ENCODE results near the gene BFSP2.

DNA sequence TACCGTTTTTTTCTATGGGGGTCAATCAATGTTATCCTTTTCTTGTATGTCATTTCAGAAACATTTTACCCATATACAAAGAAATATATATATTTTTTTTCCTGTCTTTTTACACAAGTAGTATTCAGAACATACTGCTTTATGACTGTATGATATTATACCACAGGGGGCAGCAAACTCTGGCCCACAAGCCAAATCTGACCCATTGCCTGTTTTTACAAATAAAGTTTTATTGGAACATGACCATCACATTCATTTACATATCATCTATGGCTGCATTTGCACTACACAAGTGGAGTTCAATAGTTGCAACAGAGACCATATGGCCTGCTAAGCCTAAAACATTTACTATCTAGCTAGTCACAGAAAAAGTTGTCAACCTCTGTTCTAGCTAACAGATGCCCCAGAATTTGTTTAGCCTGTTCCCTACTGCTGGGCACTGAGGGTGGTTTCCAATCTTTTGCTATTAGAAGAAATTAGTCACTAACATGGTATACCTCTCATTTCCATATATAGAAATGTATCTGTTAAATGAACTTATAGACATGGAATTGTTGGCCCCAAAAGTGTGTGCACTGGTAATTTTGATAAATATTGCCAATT lies 57.7 kb downstream of the BFSP2 start:
- TF ChIP-seq, protein P1, sequence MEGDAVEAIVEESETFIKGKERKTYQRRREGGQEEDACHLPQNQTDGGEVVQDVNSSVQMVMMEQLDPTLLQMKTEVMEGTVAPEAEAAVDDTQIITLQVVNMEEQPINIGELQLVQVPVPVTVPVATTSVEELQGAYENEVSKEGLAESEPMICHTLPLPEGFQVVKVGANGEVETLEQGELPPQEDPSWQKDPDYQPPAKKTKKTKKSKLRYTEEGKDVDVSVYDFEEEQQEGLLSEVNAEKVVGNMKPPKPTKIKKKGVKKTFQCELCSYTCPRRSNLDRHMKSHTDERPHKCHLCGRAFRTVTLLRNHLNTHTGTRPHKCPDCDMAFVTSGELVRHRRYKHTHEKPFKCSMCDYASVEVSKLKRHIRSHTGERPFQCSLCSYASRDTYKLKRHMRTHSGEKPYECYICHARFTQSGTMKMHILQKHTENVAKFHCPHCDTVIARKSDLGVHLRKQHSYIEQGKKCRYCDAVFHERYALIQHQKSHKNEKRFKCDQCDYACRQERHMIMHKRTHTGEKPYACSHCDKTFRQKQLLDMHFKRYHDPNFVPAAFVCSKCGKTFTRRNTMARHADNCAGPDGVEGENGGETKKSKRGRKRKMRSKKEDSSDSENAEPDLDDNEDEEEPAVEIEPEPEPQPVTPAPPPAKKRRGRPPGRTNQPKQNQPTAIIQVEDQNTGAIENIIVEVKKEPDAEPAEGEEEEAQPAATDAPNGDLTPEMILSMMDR (IDR thresholded peaks at IDR 0.05), result no peak
- no peak for TF ChIP-seq POLR2A (IDR thresholded peaks at IDR 0.05)
